ENCODE measurements around the gene HDDC3.

DNA sequence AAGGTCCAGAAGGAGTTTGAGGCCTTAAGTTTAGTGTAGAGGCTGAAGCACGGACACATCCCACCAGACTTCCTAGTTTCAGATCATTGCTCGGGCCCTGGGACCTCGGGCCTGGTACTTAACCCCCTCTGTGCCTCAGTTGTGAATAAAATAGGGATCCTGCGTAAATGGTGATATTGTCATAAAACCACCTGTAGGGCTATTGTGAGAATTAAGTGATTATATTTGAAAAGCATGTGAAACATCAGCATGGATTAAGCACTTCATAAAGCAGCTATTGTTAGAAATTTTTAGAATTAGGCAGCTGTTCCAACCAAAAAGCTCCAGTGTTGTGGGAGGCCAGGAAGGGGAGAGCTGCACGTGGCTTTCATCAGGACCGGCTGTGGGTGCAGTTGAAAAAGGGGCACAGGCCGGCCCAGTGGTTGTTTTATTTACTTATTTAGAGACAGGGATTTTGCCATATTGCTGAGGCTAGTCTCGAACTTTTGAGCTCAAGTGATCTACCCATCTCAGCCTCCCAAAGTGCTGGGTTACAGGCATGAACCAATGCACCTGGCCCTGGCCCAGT lies 26.8 kb upstream of the HDDC3 start:
- TF ChIP-seq FOXM1 (IDR thresholded peaks at IDR 0.05; ENCODE audit: borderline replicate concordance) (no peak), BHLHE40 (IDR thresholded peaks at IDR 0.05; ENCODE audit: borderline replicate concordance) (no peak), FOXA1 (IDR thresholded peaks at IDR 0.05) (no peak), SUZ12 (IDR thresholded peaks at IDR 0.05) (no peak), SP1 (IDR thresholded peaks at IDR 0.05) (no peak), ELF4 (IDR thresholded peaks at IDR 0.05) (no peak), FOXK2 (IDR thresholded peaks at IDR 0.05) (no peak)
- TF ChIP-seq, protein P1, sequence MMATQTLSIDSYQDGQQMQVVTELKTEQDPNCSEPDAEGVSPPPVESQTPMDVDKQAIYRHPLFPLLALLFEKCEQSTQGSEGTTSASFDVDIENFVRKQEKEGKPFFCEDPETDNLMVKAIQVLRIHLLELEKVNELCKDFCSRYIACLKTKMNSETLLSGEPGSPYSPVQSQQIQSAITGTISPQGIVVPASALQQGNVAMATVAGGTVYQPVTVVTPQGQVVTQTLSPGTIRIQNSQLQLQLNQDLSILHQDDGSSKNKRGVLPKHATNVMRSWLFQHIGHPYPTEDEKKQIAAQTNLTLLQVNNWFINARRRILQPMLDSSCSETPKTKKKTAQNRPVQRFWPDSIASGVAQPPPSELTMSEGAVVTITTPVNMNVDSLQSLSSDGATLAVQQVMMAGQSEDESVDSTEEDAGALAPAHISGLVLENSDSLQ (IDR thresholded peaks at IDR 0.05): no peak

All from HEK293T (cell line).